Embryonic facial prominence (tissue), 1 donor: ENCODE measurements around the gene EXOC7.
"Not testable (repeated sequence)": the region's sequence is repeated elsewhere in the genome, so short reads cannot be mapped to it uniquely, and the experiment has no call there.

Source experiments
- DNase-seq: peaks from one replicate; pipeline ENCODE4 v3.0.0-alpha.2; 2016; ENCODE audit errors: extremely low spot score

The EXOC7 gene

GRCh38 chr17:76075364-76076145 lies 28.0 kb downstream of the EXOC7 start:
- DNase-seq: no peak

- DNase-seq: no peak
Observed at GRCh38 chr17:76074390-76075363, 28.9 kb downstream of the EXOC7 start, which contains the start of gene GALR2. Gene GALR2 (plus strand): TSS chr17:76074781. CDS start chr17:76074884, 103 bp downstream.

GRCh38 chr17:76072148-76072858 lies 31.3 kb downstream of the EXOC7 start, which contains the start of gene SRP68:
Gene SRP68 (minus strand): TSS chr17:76072517. CDS start chr17:76072491, 26 bp downstream.
- peak; percentile 70 for DNase-seq

GRCh38 chr17:76071531-76072147 lies 31.9 kb downstream of the EXOC7 start:
- no peak for DNase-seq

GRCh38 chr17:76065775-76066174 lies 37.8 kb downstream of the EXOC7 start:
- no peak for DNase-seq

GRCh38 chr17:76063875-76064546 lies 39.6 kb downstream of the EXOC7 start:
- no peak for DNase-seq

GRCh38 chr17:76058264-76058663 lies 45.3 kb downstream of the EXOC7 start:
- DNase-seq: not testable (repeated sequence)

GRCh38 chr17:76056882-76057281 lies 46.7 kb downstream of the EXOC7 start:
- DNase-seq: no peak

- no peak for DNase-seq
Observed at GRCh38 chr17:76054112-76054476, 49.5 kb downstream of the EXOC7 start.

GRCh38 chr17:76053246-76054111 lies 50.1 kb downstream of the EXOC7 start:
- DNase-seq: no peak

GRCh38 chr17:76051561-76051960 lies 52.0 kb downstream of the EXOC7 start:
- DNase-seq: no peak

- no peak for DNase-seq
Observed at GRCh38 chr17:76050538-76051467, 52.8 kb downstream of the EXOC7 start.

- DNase-seq: no peak
Observed at GRCh38 chr17:76049836-76050537, 53.6 kb downstream of the EXOC7 start.

- DNase-seq: no peak
Observed at GRCh38 chr17:76049239-76049638, 54.3 kb downstream of the EXOC7 start.

- no peak for DNase-seq
Observed at GRCh38 chr17:76048711-76049110, 54.9 kb downstream of the EXOC7 start.

GRCh38 chr17:76048025-76048605 lies 55.5 kb downstream of the EXOC7 start:
- no peak for DNase-seq

- DNase-seq: no peak
Observed at GRCh38 chr17:76046064-76046463, 57.5 kb downstream of the EXOC7 start.
